Head of caudate nucleus (tissue), 42 donors: ENCODE data around the gene CACUL1.
"Not testable (repeated sequence)": the region's sequence is repeated elsewhere in the genome, so short reads cannot be mapped to it uniquely, and the experiment has no call there.

Source experiments
- DNase-seq, 42 donors: peaks; one replicate each; pipeline versions ENCODE4 v3.0.0 to v3.0.0-alpha.2; 2020 to 2021; ENCODE audit warnings: mixed read lengths in 7 of 42
- intact Hi-C: fragments of 100-400 bp; cut with DNase I; formaldehyde crosslinking; loops from one replicate; pipeline ENCODE4 v1.15.0; 2022

CACUL1 gene

GRCh38 chr10:118708571-118708970 lies 46.2 kb downstream of the CACUL1 start:
- intact Hi-C loops, result no loop called here
- no peak for DNase-seq

GRCh38 chr10:118704711-118705110 lies 50.1 kb downstream of the CACUL1 start:
- no peak for DNase-seq
- intact Hi-C loops, result no loop called here

- no peak for DNase-seq
- intact Hi-C loops, result no loop called here
These were observed 53.0 kb downstream of the CACUL1 start for GRCh38 chr10:118701529-118702323.

- intact Hi-C loops, result no loop called here
- DNase-seq, result peak in 24 of 42 donors; percentile 8 to 62 (median 37)
These were observed 56.3 kb downstream of the CACUL1 start for GRCh38 chr10:118698421-118698820.

GRCh38 chr10:118694848-118695247 lies 59.9 kb downstream of the CACUL1 start:
- intact Hi-C loops, result no loop called here
- no peak for DNase-seq

- no peak for DNase-seq
- intact Hi-C loops, result no loop called here
These were observed 61.9 kb downstream of the CACUL1 start for GRCh38 chr10:118692872-118693271.

GRCh38 chr10:118689070-118689858 lies 65.5 kb downstream of the CACUL1 start:
- DNase-seq, result no peak
- intact Hi-C loops, result no loop called here

GRCh38 chr10:118687472-118687871 lies 67.3 kb downstream of the CACUL1 start:
- intact Hi-C loops, result no loop called here

GRCh38 chr10:118682533-118682932 lies 72.2 kb downstream of the CACUL1 start:
- intact Hi-C loops, result no loop called here
- no peak for DNase-seq

More at GRCh38 chr10:118687472-118687871, 67.3 kb downstream of the CACUL1 start:
- no peak for DNase-seq

GRCh38 chr10:118680197-118680596 lies 74.6 kb downstream of the CACUL1 start:
- intact Hi-C loops, result no loop called here
- DNase-seq, result no peak

- intact Hi-C loops, result loop anchor here (10.0 kb wide), 1 partner anchor 80 kb away; the partner anchor contains the start of gene CACUL1
- DNase-seq, result peak in 4 of 42 donors; percentile 10 to 32 (median 28)
These were observed 80.4 kb downstream of the CACUL1 start for GRCh38 chr10:118674226-118674919.

GRCh38 chr10:118672766-118673715 lies 81.7 kb downstream of the CACUL1 start:
- intact Hi-C loops, result loop anchor here (10.0 kb wide), 1 partner anchor 82 kb away; the partner anchor contains the start of gene CACUL1
- peak in 37 of 42 donors; percentile 16 to 86 (median 57) for DNase-seq

- no peak for DNase-seq
These were observed 82.6 kb downstream of the CACUL1 start for GRCh38 chr10:118672153-118672552.

GRCh38 chr10:118671221-118671620 lies 83.5 kb downstream of the CACUL1 start:
- intact Hi-C loops, result loop anchor here (10.0 kb wide), 1 partner anchor 84 kb away; the partner anchor contains the start of gene CACUL1

More at GRCh38 chr10:118672153-118672552, 82.6 kb downstream of the CACUL1 start:
- intact Hi-C loops, result loop anchor here (10.0 kb wide), 1 partner anchor 83 kb away; the partner anchor contains the start of gene CACUL1

GRCh38 chr10:118670472-118671124 lies 84.2 kb downstream of the CACUL1 start:
- peak in 7 of 42 donors; percentile 20 to 40 (median 37) for DNase-seq
- intact Hi-C loops, result loop anchor here (10.0 kb wide), 1 partner anchor 84 kb away; the partner anchor contains the start of gene CACUL1

More at GRCh38 chr10:118671221-118671620, 83.5 kb downstream of the CACUL1 start:
- not testable (repeated sequence) for DNase-seq

GRCh38 chr10:118669835-118670234 lies 84.9 kb downstream of the CACUL1 start:
- no peak for DNase-seq
- intact Hi-C loops, result loop anchor here (10.0 kb wide), 1 partner anchor 85 kb away; the partner anchor contains the start of gene CACUL1
